Measurements from ENCODE around the gene ARHGAP26. TPM values are rescaled to one million over a fixed set of nuclear protein-coding genes. Genes with fewer than 3 reads are reported as not detected.

Gene ARHGAP26
- total and polyA plus RNA-seq, 2 donors (not counting 3 experiments of a cell fraction or from before 2014, with no cell fraction given) = 3.1 to 16.2 TPM

GRCh38 chr5:143057580-143057999 lies 287.4 kb downstream of the ARHGAP26 start:
- no TSS peak for BruUV-seq (replicated peaks)
- dilution Hi-C loops (cut with MboI; ENCODE audit: extremely low pct_ligation_motif_present, low sequenced_read_pairs) (no loop called here), intact Hi-C loops (cut with micrococcal nuclease) (no loop called here)
- H2AFZ ChIP-seq (ENCODE audit: low read depth, low read length) = no peak overlapping the region
- no peaks in the 10 kb centered on the region for H3K36me3 ChIP-seq (ENCODE audit: control insufficient read depth in 2 of 2, extremely low read depth in 1 of 2, insufficient read depth in 2 of 2, low read length in 2 of 2)
- no peaks in the 10 kb centered on the region for H3K9me1 ChIP-seq (replicated peaks; ENCODE audit: control insufficient read depth, extremely low read depth, insufficient read depth, low read length)
- H3K27me3 ChIP-seq (ENCODE audit: control insufficient read depth in 2 of 2, insufficient read depth in 2 of 2, low read length in 2 of 2) = no peaks in the 10 kb centered on the region
- no peak for DNase-seq (ENCODE audit: low read depth, low spot score)
- no peak overlapping the region for H3K4me2 ChIP-seq (ENCODE audit: insufficient read depth, low read length)
- H3K9me3 ChIP-seq (replicated peaks; ENCODE audit: control insufficient read depth, insufficient read depth, low read length) = no peaks in the 10 kb centered on the region
- CTCF ChIA-PET = no interaction called here
- H3K79me2 ChIP-seq (ENCODE audit: control insufficient read depth, insufficient read depth, low read length) = no peaks in the 10 kb centered on the region
- no peaks in the 10 kb centered on the region for H4K20me1 ChIP-seq (replicated peaks; ENCODE audit: control insufficient read depth, extremely low read depth, insufficient read depth, low read length)
- no peak overlapping the region for H3K4me3 ChIP-seq (replicated peaks in 1 of 3; ENCODE audit: insufficient read depth in 1 of 3, low read depth in 1 of 3, low read length in 3 of 3)
- peaks cover 71% of the 10 kb centered on the region for H3K4me1 ChIP-seq (ENCODE audit: control insufficient read depth, extremely low read depth, insufficient read depth, low read length)
- TF ChIP-seq GATA2 (IDR thresholded peaks at IDR 0.05; ENCODE audit: insufficient read depth, insufficient read length, low read depth, low read length) = no peak
- TF ChIP-seq JUN (IDR thresholded peaks at IDR 0.05; ENCODE audit: borderline replicate concordance, insufficient read depth, insufficient read length, low read depth) = no peak
- no peak for TF ChIP-seq POLR2A (IDR thresholded peaks at IDR 0.05; ENCODE audit: low read depth, low read length)
- FAIRE-seq = no peak
- POLR2A ChIA-PET = no interaction called here
- H3K9ac ChIP-seq (replicated peaks; ENCODE audit: extremely low read depth, insufficient read depth, low read length) = no peak overlapping the region
- H3K27ac ChIP-seq (ENCODE audit: insufficient read depth, low read depth, low read length) = no peak overlapping the region

- DNase-seq (ENCODE audit: low read depth, low spot score) (peak; percentile 31), FAIRE-seq (no peak)
- no TSS peak for BruUV-seq (replicated peaks)
- H3K9me1 ChIP-seq (replicated peaks; ENCODE audit: control insufficient read depth, extremely low read depth, insufficient read depth, low read length) = no peaks in the 10 kb centered on the region
- no peaks in the 10 kb centered on the region for H3K79me2 ChIP-seq (ENCODE audit: control insufficient read depth, insufficient read depth, low read length)
- ChIA-PET CTCF (interaction anchor here (0.7 to 1.0 kb wide), 3 partner anchors 10 to 67 kb away, joined by 3 to 5 read pairs (median 4); no protein-coding TSS in a partner anchor), POLR2A (no interaction called here)
- no peaks in the 10 kb centered on the region for H3K9me3 ChIP-seq (replicated peaks; ENCODE audit: control insufficient read depth, insufficient read depth, low read length)
- peak overlapping the region; percentile 43 for H3K4me2 ChIP-seq (ENCODE audit: insufficient read depth, low read length)
- no peaks in the 10 kb centered on the region for H3K27me3 ChIP-seq (ENCODE audit: control insufficient read depth in 2 of 2, insufficient read depth in 2 of 2, low read length in 2 of 2)
- H3K9ac ChIP-seq (replicated peaks; ENCODE audit: extremely low read depth, insufficient read depth, low read length) = no peak overlapping the region
- dilution Hi-C loops (cut with MboI; ENCODE audit: extremely low pct_ligation_motif_present, low sequenced_read_pairs) = no loop called here
- intact Hi-C loops (cut with micrococcal nuclease) = no loop called here
- H2AFZ ChIP-seq (ENCODE audit: low read depth, low read length) = no peak overlapping the region
- H3K4me1 ChIP-seq (ENCODE audit: control insufficient read depth, extremely low read depth, insufficient read depth, low read length) = peaks cover 80% of the 10 kb centered on the region
- H3K4me3 ChIP-seq (replicated peaks in 1 of 3; ENCODE audit: insufficient read depth in 1 of 3, low read depth in 1 of 3, low read length in 3 of 3) = no peak overlapping the region
- H3K36me3 ChIP-seq (ENCODE audit: control insufficient read depth in 2 of 2, extremely low read depth in 1 of 2, insufficient read depth in 2 of 2, low read length in 2 of 2) = no peaks in the 10 kb centered on the region
- peak overlapping the region; percentile 56 for H3K27ac ChIP-seq (ENCODE audit: insufficient read depth, low read depth, low read length)
- TF ChIP-seq FOS (IDR thresholded peaks at IDR 0.05; ENCODE audit: borderline replicate concordance, insufficient read depth, low read length) (peak; percentile 44), POLR2AphosphoS5 (IDR thresholded peaks at IDR 0.05; ENCODE audit: insufficient read depth, low read depth, low read length) (no peak)
- H4K20me1 ChIP-seq (replicated peaks; ENCODE audit: control insufficient read depth, extremely low read depth, insufficient read depth, low read length) = no peaks in the 10 kb centered on the region
These were observed 289.2 kb downstream of the ARHGAP26 start for GRCh38 chr5:143059355-143059754.
